PC-9 (cell line): ENCODE results near the gene TMEM131L.

Experiments used
- EZH2 ChIP-seq: fragments of 200-600 bp; sonication (generic); IDR thresholded peaks from 2 replicates; pipeline ENCODE4 v1.8.0; 2017; ENCODE audit warnings: antibody characterized with exemption, low read depth
- TF ChIP-seq, protein P1 (sequence below): fragments of 200-600 bp; sonication (generic); conservative IDR thresholded peaks from 2 replicates; pipeline ENCODE4 v1.6.1; 2017; ENCODE audit warnings: mixed run types, antibody characterized with exemption, mild to moderate bottlenecking, moderate library complexity

GRCh38 chr4:153464068-153464467 lies 2.1 kb upstream of the TMEM131L start:
- TF ChIP-seq, protein P1, sequence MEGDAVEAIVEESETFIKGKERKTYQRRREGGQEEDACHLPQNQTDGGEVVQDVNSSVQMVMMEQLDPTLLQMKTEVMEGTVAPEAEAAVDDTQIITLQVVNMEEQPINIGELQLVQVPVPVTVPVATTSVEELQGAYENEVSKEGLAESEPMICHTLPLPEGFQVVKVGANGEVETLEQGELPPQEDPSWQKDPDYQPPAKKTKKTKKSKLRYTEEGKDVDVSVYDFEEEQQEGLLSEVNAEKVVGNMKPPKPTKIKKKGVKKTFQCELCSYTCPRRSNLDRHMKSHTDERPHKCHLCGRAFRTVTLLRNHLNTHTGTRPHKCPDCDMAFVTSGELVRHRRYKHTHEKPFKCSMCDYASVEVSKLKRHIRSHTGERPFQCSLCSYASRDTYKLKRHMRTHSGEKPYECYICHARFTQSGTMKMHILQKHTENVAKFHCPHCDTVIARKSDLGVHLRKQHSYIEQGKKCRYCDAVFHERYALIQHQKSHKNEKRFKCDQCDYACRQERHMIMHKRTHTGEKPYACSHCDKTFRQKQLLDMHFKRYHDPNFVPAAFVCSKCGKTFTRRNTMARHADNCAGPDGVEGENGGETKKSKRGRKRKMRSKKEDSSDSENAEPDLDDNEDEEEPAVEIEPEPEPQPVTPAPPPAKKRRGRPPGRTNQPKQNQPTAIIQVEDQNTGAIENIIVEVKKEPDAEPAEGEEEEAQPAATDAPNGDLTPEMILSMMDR: no peak
- TF ChIP-seq EZH2: no peak
